ENCODE results near the gene MYO3B.

DNA sequence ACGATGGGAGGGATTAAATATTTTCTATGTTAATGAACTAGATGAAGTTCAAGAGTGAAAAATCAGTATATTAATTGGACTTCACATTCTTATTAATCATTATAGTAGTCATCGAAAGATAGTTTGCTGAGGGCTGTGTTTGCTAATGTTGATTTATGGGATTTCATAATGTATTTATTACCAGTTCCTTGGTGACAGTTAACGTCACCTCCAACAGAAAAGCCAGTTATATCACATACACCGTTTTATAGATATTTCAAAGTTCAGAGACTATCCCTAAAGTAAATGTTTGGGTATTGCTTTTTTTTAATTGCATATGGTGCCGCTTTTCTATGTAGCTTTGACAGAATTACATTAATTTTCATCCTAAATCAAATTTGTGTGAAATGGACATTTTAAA lies 487.8 kb downstream of the MYO3B start:
- TF ChIP-seq, protein P1, sequence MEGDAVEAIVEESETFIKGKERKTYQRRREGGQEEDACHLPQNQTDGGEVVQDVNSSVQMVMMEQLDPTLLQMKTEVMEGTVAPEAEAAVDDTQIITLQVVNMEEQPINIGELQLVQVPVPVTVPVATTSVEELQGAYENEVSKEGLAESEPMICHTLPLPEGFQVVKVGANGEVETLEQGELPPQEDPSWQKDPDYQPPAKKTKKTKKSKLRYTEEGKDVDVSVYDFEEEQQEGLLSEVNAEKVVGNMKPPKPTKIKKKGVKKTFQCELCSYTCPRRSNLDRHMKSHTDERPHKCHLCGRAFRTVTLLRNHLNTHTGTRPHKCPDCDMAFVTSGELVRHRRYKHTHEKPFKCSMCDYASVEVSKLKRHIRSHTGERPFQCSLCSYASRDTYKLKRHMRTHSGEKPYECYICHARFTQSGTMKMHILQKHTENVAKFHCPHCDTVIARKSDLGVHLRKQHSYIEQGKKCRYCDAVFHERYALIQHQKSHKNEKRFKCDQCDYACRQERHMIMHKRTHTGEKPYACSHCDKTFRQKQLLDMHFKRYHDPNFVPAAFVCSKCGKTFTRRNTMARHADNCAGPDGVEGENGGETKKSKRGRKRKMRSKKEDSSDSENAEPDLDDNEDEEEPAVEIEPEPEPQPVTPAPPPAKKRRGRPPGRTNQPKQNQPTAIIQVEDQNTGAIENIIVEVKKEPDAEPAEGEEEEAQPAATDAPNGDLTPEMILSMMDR (IDR thresholded peaks at IDR 0.05; ENCODE audit: low read length): no peak
- no peak for TF ChIP-seq EZH2 (optimal IDR thresholded peaks at IDR 0.05; ENCODE audit: low read depth, low read length)
